T-helper 17 cell (primary cell): ENCODE measurements around the gene EGFL6. TPM values are rescaled to one million over a fixed set of nuclear protein-coding genes. Genes with fewer than 3 reads are reported as not detected.

Experiments
- ATAC-seq: fragments of 150-1000 bp; cut with Tn5 transposase; 2 replicates; pipeline ENCODE4 v1.10.0; 2021; ENCODE audit warnings: mild to moderate bottlenecking, moderate library complexity
- DNase-seq, 3 donors: peaks; one replicate each; pipeline versions ENCODE4 v3.0.0 to v3.0.0-alpha.2; 2020 to 2021
- H3K9me3 ChIP-seq: one replicate; pipeline ENCODE4 v1.7.0; 2013; ENCODE audit warnings: low read length, mild to moderate bottlenecking; ENCODE audit not compliant: control insufficient read depth, poor library complexity, severe bottlenecking
- H3K27ac Mint-ChIP-seq: one replicate; pipeline ENCODE4 v1.8.0; 2022; ENCODE audit warnings: mild to moderate bottlenecking, moderate library complexity, mixed read lengths
- H3K27me3 Mint-ChIP-seq: one replicate; pipeline ENCODE4 v1.8.0; 2022; ENCODE audit warnings: mixed read lengths
- H3K36me3 Mint-ChIP-seq: one replicate; pipeline ENCODE4 v1.8.0; 2022; ENCODE audit warnings: low read depth, mixed read lengths
- H3K4me1 Mint-ChIP-seq: one replicate; pipeline ENCODE4 v1.8.0; 2022; ENCODE audit warnings: mild to moderate bottlenecking, mixed read lengths
- H3K4me3 Mint-ChIP-seq: one replicate; pipeline ENCODE4 v1.8.0; 2022; ENCODE audit warnings: mild to moderate bottlenecking, moderate library complexity, mixed read lengths
- total RNA-seq, 4 donors: library from RNA in 2 of 4; stranded (reverse) in 2 of 4; gene quantifications; one replicate each; pipeline ENCODE4 v1.2.3 and lab custom pipeline; 2022 to 2026

The EGFL6 gene
- total RNA-seq, 2 donors from 2014 or later, result not detected

- no peak for ATAC-seq
- no peak overlapping the region for H3K27ac Mint-ChIP-seq
- H3K4me1 Mint-ChIP-seq, result peaks cover 6% of the 10 kb centered on the region
- DNase-seq, result no peak
- no peaks in the 10 kb centered on the region for H3K36me3 Mint-ChIP-seq
- no peak overlapping the region for H3K4me3 Mint-ChIP-seq
- H3K9me3 ChIP-seq, result no peaks in the 10 kb centered on the region
- H3K27me3 Mint-ChIP-seq, result peaks cover 8% of the 10 kb centered on the region
Measured at GRCh38 chrX:13552892-13553291, 16.5 kb upstream of the EGFL6 start.

- Mint-ChIP-seq H3K4me1 (no peaks in the 10 kb centered on the region), H3K27ac (no peak overlapping the region), H3K4me3 (no peak overlapping the region), H3K27me3 (peaks cover 27% of the 10 kb centered on the region), H3K36me3 (no peaks in the 10 kb centered on the region)
- no peaks in the 10 kb centered on the region for H3K9me3 ChIP-seq
- ATAC-seq, result no peak
- DNase-seq, result no peak
Measured at GRCh38 chrX:13565511-13565910, 3.9 kb upstream of the EGFL6 start.

DNA sequence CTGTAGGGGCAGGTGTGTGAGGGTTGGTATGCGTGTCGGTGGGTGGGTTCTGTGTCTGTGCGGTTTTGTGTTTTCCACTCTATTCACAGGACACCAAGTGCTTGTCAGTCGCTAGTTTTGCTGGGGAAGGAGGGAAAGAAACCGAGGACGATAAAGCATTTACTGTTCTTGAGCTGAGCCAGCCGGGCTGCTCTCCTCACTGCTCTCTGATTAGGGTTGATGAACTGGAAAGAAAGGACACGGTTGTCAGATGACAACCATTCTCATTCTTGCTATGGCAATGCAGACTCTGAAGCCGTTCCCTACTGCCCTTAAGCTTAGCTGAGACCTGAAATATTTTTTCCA lies 832 bp downstream of the EGFL6 start:
- Mint-ChIP-seq H3K27ac (no peak overlapping the region), H3K36me3 (no peaks in the 10 kb centered on the region)

DNA sequence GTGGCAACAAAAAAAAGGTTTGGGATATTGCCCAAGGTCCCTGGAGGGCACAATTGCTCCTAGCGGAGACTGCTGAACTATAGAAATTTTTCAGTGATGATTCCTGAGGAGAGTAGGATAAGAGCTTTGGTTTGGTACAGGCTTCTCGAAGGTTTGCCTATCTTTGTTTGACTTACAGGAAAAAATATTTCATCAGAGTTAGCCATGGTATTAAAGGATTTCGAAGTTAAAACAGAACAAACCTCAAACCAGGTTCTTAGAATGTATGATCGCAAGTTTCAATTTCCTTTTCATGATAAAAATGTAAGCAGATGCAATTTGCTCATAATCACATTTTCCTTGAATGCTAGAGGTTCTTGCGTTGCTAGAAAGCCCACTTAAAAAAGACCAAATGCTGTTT lies 1.7 kb downstream of the EGFL6 start:
- Mint-ChIP-seq H3K4me1 (no peaks in the 10 kb centered on the region), H3K4me3 (no peak overlapping the region), H3K27ac (no peak overlapping the region), H3K27me3 (peaks cover 23% of the 10 kb centered on the region), H3K36me3 (no peaks in the 10 kb centered on the region)
- no peak for ATAC-seq
- no peaks in the 10 kb centered on the region for H3K9me3 ChIP-seq
- no peak for DNase-seq

More for the DNA sequence above, 832 bp downstream of the EGFL6 start:
- Mint-ChIP-seq H3K27me3 (peaks cover 23% of the 10 kb centered on the region), H3K4me3 (peak overlapping the region; percentile 70), H3K4me1 (no peaks in the 10 kb centered on the region)
- ATAC-seq, result no peak
- DNase-seq, result no peak
- H3K9me3 ChIP-seq, result no peaks in the 10 kb centered on the region

GRCh38 chrX:13574600-13574999 lies 5.2 kb downstream of the EGFL6 start:
- no peak overlapping the region for H3K27ac Mint-ChIP-seq
- H3K9me3 ChIP-seq, result no peaks in the 10 kb centered on the region
- no peak overlapping the region for H3K4me3 Mint-ChIP-seq
- H3K4me1 Mint-ChIP-seq, result no peaks in the 10 kb centered on the region
- ATAC-seq, result no peak
- H3K27me3 Mint-ChIP-seq, result peaks cover 9% of the 10 kb centered on the region
- no peak for DNase-seq
- no peaks in the 10 kb centered on the region for H3K36me3 Mint-ChIP-seq

DNA sequence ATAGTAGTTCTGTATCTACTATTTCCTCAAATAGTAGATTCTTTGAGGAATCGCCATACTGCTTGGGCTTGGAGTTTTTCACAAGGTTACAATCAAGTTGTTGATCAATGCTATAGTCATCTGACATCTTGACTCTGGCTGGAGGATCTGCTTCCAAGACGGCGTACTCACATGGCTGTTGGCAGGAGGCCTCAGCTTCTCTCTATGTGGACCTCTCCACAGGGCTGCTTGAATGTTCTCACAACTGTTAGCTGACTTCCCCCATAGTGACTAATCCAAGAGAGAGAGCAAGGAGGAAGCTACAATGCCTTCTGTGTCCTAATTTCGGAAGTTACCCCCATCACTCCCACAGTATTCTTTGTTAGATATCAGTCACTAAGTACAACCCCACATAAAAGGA lies 10.3 kb downstream of the EGFL6 start:
- no peak overlapping the region for H3K27ac Mint-ChIP-seq
- DNase-seq (no peak), ATAC-seq (no peak)
- no peaks in the 10 kb centered on the region for H3K9me3 ChIP-seq
- H3K4me3 Mint-ChIP-seq, result no peak overlapping the region
- H3K4me1 Mint-ChIP-seq, result no peaks in the 10 kb centered on the region
- no peaks in the 10 kb centered on the region for H3K36me3 Mint-ChIP-seq
- H3K27me3 Mint-ChIP-seq, result no peaks in the 10 kb centered on the region

- peaks cover 5% of the 10 kb centered on the region for H3K9me3 ChIP-seq
- ATAC-seq (no peak), DNase-seq (no peak)
- Mint-ChIP-seq H3K27me3 (no peaks in the 10 kb centered on the region), H3K27ac (no peak overlapping the region), H3K36me3 (no peaks in the 10 kb centered on the region), H3K4me1 (no peaks in the 10 kb centered on the region), H3K4me3 (no peak overlapping the region)
Measured at GRCh38 chrX:13581554-13581953, 12.2 kb downstream of the EGFL6 start.

DNA sequence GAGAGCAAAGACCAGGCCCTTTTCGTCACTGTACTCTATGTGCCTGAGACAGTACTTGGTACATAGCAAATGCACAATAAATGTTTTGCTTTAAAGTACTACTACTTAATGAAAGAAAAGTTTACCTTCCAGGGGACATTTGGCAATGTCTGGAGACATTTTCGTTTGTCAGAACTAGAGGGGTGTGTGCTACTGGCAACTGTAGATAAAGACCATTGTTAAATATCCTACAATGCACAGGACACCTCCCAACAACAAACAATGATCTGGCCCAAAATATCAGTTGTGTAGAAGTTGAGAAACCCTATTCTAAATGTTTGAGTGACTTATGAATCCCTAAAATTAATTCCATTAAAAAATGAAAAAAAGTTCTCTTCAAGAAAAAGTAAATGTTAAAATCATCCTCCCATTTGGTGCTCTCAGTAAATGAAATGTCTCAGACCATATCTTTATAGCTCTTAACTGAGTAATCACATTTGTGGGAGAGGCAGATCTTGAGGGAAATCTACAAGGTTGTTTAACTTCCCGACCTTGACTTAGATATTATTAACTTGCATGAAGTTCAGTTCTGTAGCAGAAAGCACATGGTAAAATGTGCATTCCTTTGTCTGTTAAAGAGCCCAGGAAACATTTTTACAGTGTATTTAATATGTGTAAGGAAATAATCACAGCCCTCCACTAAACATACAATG lies 18.5 kb downstream of the EGFL6 start:
- no peaks in the 10 kb centered on the region for H3K27me3 Mint-ChIP-seq
- no peaks in the 10 kb centered on the region for H3K36me3 Mint-ChIP-seq
- peaks cover 7% of the 10 kb centered on the region for H3K9me3 ChIP-seq
- no peak overlapping the region for H3K4me3 Mint-ChIP-seq
- H3K27ac Mint-ChIP-seq, result no peak overlapping the region
- H3K4me1 Mint-ChIP-seq, result no peaks in the 10 kb centered on the region
- DNase-seq, result no peak
- no peak for ATAC-seq

DNA sequence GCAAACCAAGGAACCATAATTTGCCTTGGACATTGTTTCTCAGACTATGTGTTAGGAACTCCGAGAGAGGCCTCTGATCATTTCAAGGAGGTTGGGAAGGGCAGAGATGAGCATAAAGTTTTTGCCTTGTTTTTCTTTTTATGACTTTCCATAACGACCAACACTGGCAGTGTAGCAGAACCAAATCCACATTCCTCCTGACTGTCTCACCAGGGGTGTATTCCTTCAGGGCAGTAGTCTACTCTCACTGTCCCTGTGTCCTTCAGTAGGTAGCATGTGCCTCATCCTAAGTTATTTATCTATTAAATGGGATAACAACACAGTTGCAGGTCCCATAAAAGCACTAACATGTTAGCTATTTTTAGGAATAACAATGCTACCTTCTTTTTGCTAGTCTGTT lies 20.8 kb downstream of the EGFL6 start:
- Mint-ChIP-seq H3K36me3 (no peaks in the 10 kb centered on the region), H3K4me1 (no peaks in the 10 kb centered on the region), H3K27me3 (peaks cover 4% of the 10 kb centered on the region), H3K4me3 (no peak overlapping the region), H3K27ac (no peak overlapping the region)
- ATAC-seq (no peak), DNase-seq (no peak)
- peaks cover 7% of the 10 kb centered on the region for H3K9me3 ChIP-seq

- H3K27ac Mint-ChIP-seq, result no peak overlapping the region
- peaks cover 4% of the 10 kb centered on the region for H3K27me3 Mint-ChIP-seq
- ATAC-seq, result no peak
- DNase-seq, result no peak
- H3K9me3 ChIP-seq, result peaks cover 7% of the 10 kb centered on the region
- no peaks in the 10 kb centered on the region for H3K4me1 Mint-ChIP-seq
- H3K4me3 Mint-ChIP-seq, result no peak overlapping the region
- no peaks in the 10 kb centered on the region for H3K36me3 Mint-ChIP-seq
Measured at GRCh38 chrX:13590914-13591313, 21.5 kb downstream of the EGFL6 start.

GRCh38 chrX:13597874-13598273 lies 28.5 kb downstream of the EGFL6 start:
- H3K36me3 Mint-ChIP-seq, result no peaks in the 10 kb centered on the region
- no peaks in the 10 kb centered on the region for H3K9me3 ChIP-seq
- no peak for ATAC-seq
- no peaks in the 10 kb centered on the region for H3K4me1 Mint-ChIP-seq
- no peak overlapping the region for H3K4me3 Mint-ChIP-seq
- no peak for DNase-seq
- peaks cover 4% of the 10 kb centered on the region for H3K27me3 Mint-ChIP-seq
- no peak overlapping the region for H3K27ac Mint-ChIP-seq

DNA sequence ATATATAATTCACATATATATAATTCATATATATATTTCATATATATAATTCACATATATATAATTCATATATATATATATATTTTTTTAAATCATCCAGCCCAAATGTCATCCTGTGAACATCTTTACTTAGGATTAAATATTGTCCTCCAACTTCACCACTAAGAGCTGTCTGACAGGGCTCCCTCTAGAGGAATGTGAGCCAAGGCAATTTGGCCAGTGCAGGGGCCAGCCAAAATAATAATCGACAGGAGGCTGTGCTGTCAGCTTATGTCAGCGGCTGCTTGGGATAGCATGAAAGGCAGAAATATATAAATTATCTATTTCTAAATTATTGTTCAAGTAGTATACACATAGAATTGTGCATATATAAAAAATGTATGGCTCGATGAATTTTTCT lies 29.5 kb downstream of the EGFL6 start:
- no peaks in the 10 kb centered on the region for H3K4me1 Mint-ChIP-seq
- H3K9me3 ChIP-seq, result no peaks in the 10 kb centered on the region
- ATAC-seq, result no peak

GRCh38 chrX:13599491-13599890 lies 30.1 kb downstream of the EGFL6 start:
- Mint-ChIP-seq H3K4me1 (no peaks in the 10 kb centered on the region), H3K4me3 (no peak overlapping the region)
- ATAC-seq, result no peak

More for the DNA sequence above, 29.5 kb downstream of the EGFL6 start:
- H3K27ac Mint-ChIP-seq, result no peak overlapping the region
- no peaks in the 10 kb centered on the region for H3K36me3 Mint-ChIP-seq
- no peaks in the 10 kb centered on the region for H3K27me3 Mint-ChIP-seq
- DNase-seq, result no peak
- no peak overlapping the region for H3K4me3 Mint-ChIP-seq

DNA sequence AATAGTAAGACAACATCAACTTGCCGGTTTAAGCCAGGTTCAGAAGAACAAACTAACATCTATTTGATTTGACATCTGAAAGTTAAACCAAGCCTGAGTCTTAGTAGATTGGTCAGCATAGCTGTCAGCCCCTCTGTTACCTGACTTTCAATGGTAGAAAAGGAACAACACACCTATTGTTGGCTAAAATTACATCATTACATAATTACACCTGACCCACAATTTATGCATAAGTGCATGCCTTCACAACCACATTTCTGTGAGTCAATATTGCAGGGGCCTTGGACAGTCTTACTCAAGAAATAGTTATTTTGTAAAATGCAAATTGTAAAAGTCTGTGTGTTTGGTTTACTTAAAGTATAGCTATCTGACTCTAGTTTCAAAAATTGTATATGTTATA lies 36.2 kb downstream of the EGFL6 start:
- DNase-seq, result no peak
- H3K9me3 ChIP-seq, result no peaks in the 10 kb centered on the region
- no peaks in the 10 kb centered on the region for H3K4me1 Mint-ChIP-seq
- no peak overlapping the region for H3K4me3 Mint-ChIP-seq
- ATAC-seq, result no peak
- H3K27ac Mint-ChIP-seq, result no peak overlapping the region
- H3K27me3 Mint-ChIP-seq, result no peaks in the 10 kb centered on the region
- no peaks in the 10 kb centered on the region for H3K36me3 Mint-ChIP-seq

More at GRCh38 chrX:13599491-13599890, 30.1 kb downstream of the EGFL6 start:
- H3K27me3 Mint-ChIP-seq, result no peaks in the 10 kb centered on the region
- no peak overlapping the region for H3K27ac Mint-ChIP-seq
- no peak for DNase-seq
- H3K9me3 ChIP-seq, result no peaks in the 10 kb centered on the region
- no peaks in the 10 kb centered on the region for H3K36me3 Mint-ChIP-seq
